Hepatic stellate cell (primary cell): ENCODE results near the gene CASZ1.

Experiments used
- DNase-seq: peaks from one replicate; pipeline ENCODE4 v3.0.0; 2011; ENCODE audit warnings: low spot score

The CASZ1 gene

DNA sequence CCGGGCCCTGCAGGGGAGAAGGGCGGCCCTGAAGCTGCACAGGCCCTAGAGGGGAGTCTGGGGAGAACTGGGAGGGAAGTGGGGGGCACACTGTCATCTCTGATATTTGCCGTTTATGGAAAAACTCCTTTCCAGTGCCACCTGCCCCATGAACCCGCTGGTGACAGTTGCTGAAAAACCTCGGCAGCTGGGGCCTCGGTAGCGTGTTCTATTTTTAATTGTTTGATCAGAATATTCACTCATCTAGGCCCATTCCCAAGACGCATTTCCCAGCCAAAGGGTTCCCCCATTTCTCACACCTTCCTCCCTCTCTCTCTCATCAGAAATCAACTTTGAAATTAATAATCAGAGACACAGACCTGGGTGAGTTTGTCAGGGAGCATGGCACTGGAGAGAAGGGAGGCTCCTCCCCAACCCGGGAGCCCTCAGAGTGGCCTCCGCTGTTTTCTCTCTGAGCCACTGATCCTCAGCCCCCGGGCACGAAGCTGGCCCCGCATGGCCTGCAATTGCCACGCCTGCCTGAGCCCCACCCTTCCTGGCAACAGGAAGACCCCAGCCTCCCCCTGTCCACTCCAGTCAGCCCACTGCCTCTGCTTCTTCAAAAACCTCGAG is 111.1 kb downstream of the CASZ1 start:
- no peak for DNase-seq

- no peak for DNase-seq
Measured at GRCh38 chr1:10684221-10684620, 112.2 kb downstream of the CASZ1 start.

- no peak for DNase-seq
Measured at GRCh38 chr1:10682449-10683309, 113.8 kb downstream of the CASZ1 start.

DNA sequence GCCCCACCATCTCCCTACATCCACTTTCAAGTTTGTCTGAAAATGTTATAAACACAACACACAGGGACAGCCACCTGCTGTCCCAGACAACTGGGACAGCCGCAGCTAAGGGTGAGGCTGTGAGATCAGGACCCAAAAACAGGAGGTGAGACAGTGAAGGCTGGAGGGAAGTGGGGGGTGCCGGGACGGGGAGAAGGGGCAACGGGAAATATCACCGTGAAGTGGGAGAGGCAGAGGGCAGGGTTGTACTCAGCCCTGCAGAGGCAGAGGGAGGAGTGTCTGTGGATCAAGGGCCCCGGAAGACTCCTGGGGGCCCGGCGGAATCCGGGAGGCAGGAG is 114.4 kb downstream of the CASZ1 start:
- no peak for DNase-seq

DNA sequence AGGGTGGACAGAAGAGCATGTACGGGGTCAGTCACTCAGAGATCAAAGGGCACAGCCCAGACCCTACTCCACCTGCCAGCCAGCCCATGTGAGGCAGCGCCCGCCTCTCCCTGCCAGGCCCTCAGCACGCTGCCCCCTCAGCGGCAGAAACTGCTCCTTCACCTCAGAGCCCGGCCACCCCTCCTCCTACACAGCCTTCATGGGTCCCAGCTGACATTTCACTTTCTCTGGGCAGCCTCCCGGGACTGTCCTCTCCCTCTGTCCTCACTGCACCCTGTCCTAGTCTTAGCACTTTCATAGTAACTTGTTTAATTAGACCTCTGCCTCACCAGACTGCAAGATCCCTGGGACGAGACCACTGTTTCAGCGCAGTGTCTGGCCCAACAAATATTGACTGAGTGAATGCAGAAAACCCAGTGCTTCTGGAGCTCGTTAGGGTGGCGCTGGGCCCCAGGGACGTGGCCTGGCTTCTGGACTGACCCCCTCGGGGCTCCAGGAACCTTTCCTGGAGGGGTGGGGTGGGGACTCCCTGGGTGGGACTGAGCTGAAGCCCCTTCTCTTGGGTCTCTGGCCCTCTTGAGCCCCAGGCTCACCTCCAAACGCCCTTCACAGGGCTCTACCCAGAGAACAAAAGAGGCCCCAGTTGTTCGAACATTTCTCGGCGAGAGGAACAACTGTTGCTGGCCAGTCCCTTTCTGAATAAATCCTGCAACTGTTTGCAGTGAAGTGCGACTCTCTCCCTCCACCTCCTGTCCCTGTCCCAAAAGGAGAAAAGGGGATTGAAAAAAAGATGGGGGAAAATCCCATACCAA is 114.9 kb downstream of the CASZ1 start:
- no peak for DNase-seq

- DNase-seq = no peak
Measured at GRCh38 chr1:10680487-10680886, 116.0 kb downstream of the CASZ1 start.

- peak; percentile 50 for DNase-seq
Measured at GRCh38 chr1:10679496-10680220, 116.8 kb downstream of the CASZ1 start.

DNA sequence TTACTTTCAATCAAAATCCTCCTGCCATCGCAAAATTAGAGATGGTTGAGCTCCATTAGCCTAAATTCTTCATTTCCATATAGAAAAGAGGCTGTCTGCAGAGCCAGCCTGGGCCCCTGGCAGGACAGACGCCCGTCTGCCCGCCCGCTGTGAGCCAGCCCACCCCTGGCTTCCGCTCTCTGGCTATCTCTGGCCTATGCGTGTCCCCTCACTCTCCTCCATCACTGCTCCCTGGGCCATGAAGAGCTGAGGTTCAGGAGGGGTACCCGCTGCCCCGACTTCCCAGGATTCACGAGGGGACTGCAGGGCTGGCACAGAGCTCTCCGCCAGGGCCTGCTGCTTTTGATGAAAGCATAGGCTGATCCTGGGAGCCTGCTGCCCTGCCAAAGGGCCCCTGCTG is 117.6 kb downstream of the CASZ1 start:
- no peak for DNase-seq

- DNase-seq = no peak
Measured at GRCh38 chr1:10678402-10678801, 118.0 kb downstream of the CASZ1 start.

GRCh38 chr1:10677491-10678391 is 118.7 kb downstream of the CASZ1 start:
- no peak for DNase-seq

DNA sequence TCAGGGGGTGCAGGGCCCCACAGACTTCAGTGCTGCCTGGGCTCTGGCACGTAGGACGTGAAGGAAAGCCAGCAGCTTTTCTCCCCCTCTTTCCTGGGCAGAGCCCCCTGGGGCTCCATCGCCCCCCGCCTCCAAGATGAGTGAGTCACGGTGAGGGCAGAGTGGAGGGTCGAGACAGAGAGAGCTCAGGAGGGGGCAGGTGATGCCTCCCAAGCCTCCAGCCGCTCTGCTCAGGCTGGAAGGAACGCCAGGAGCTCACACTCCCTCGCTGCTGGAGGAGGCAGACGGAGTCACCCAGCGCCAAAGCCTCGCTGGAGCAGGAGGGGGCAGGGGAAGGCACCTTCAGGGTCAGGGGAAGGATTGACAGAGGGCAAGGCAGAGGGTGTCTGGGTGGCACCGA is 119.5 kb downstream of the CASZ1 start:
- no peak for DNase-seq

DNA sequence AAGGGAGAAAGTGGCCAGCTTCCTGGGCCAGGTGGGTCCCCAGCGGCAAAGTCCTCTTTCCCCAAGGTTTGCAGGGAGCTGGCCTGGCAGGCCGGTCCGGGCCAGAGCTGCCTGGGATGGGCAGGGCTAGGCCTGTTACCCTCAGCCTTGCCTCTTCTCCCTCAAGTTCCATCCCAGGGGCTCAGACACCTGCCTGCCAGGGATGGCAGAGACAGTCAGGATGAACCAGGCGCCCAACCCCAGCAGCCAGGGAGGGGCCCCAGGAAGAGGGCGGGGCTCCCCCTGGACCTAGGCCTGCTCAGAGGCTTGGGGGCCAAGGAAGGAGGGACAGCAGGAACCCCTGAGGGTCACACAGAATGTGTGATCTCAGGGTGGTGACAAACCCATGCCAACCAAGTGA is 120.6 kb downstream of the CASZ1 start:
- no peak for DNase-seq

DNA sequence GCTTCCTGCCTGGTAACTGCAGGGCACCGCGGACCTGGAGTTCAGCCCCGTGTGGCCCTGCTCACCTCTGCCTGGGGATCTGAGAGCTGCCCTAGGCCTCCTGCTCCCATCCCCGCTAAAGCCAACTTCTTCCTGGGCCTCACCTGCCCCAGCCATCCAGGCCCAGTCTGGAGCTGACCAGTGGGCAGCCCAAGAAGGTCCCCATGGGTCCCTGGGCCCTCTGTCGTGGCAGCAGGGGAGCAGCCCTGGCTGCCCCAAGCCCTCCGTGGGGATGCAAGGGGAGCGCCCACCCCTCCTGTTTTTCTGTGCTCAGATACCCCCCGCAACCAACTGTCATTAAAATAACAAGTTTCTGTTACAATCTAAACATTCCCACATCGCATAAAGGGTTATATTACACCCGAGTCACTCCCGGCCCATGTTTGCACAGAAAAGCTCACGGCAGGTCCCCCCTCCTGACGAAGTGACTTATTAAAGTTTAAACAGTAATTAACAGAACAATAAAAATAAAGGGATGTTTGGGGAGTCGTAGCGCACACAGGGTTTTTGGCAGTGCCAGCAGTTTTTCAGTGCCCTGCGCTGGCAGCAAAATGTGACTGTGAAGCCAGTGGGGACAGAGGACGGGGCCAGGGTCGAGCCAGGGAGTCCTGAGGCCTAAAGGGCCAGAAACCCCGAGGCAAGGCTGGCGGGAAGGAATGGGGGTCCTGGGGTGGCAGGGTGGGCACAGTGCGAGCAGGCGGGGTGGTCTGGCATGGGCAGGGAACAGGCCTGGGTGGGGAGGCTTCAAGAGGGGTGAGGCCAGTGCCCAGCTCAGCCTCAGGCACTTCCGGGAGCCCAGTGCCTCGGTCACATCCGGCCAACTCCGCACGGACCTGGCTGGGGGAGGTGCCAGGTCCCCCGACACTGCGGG is 121.5 kb downstream of the CASZ1 start:
- DNase-seq = no peak

DNA sequence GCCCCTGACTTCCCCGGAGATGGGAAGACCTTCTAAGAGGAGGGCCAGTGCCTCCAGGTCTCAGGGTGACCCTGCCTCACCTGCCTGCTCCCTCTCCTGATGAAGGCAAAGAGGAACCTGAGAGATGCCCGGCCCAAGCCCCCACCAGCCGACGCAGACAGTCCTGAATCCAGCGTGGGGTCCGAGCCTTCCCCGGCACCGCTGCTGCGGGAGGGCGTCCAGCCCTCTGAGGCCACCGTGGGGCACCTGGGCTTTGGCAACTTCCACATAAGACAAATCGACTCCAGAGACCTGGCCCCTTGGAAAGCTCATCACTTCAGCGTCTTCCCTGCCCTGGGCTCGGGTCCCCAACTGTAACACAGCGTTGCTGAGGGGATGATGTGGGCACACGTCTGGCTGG is 122.2 kb downstream of the CASZ1 start:
- no peak for DNase-seq

DNA sequence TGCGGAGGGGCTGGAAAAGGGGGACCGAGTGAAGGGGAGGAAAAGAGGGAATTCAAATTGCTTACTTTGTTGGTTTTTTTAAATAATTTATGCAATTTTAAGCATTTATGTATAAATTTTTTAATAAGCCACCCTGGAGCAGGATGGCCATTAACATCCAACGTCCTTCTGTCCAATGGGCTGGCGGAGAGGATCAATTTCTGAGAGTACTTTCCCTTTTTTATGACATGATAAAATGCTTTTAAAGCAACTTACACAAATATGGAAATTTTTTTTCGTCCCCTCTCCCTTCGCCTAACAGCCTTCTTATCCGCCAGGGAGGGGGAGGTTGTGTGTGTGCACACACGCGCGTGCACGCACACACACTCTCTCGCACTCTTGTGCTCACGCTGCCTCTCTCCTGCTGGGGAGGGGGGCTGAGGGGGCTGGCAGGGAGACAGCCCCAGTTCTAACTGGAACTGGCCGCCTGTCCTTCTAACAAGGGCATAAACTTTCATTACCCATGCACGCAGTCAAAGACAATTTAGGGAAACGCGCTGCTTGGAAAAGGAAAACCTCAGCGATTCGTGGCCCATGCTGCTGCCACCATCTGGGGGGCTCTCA is 123.2 kb downstream of the CASZ1 start:
- DNase-seq = no peak

GRCh38 chr1:10672343-10673050 is 123.9 kb downstream of the CASZ1 start:
- DNase-seq = no peak

DNA sequence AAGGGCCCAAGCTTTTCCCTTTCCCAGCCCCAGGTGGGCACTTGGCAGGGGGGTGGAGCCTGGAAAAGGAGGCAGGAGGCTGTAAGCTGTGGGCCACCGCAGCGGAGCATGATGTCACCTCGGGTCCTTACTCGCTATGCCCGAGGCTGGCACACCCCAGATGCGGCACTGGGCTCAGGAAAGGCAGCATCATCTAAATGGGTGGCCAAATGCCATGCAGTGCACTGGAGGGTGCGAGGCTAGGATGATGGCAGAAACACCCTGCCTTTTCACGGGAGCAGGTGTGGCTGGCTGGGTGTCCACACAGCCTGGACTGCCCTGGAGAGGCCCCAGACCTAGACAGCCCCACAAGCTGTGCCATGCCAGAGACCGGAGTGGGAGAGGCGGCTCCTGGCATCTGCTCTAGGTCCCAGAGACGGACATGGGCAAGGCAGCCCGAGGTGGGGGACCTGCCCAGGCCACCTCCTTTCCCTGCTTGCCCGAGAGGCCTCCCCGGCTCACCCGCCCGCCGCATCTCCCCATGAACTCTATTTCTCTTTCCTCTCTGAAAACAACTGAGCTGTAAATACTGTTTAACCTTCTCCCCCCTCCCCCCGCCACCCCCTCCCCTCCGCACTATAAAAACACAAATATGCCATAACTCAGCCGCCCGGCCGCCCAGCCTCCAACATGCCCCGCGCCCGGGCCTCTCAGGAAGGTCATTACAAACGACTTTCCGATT is 124.7 kb downstream of the CASZ1 start:
- no peak for DNase-seq

GRCh38 chr1:10671090-10671489 is 125.4 kb downstream of the CASZ1 start:
- DNase-seq = no peak
